ENCODE data around the gene LAMA4. TPM values are rescaled to one million over a fixed set of nuclear protein-coding genes. Genes with fewer than 3 reads are reported as not detected.

LAMA4 gene
- total RNA-seq, 1 donor from 2014 or later: 46.4 TPM

GRCh38 chr6:112296694-112297093, 42.3 kb upstream of the LAMA4 start:
- Mint-ChIP-seq H3K4me3 (no peak overlapping the region), H3K27ac (no peak overlapping the region), H3K4me1 (peaks cover 10% of the 10 kb centered on the region), H3K9me3 (no peaks in the 10 kb centered on the region), H3K36me3 (no peaks in the 10 kb centered on the region), H3K27me3 (ENCODE audit: low read depth) (no peaks in the 10 kb centered on the region)
- TF ChIP-seq, protein P1, sequence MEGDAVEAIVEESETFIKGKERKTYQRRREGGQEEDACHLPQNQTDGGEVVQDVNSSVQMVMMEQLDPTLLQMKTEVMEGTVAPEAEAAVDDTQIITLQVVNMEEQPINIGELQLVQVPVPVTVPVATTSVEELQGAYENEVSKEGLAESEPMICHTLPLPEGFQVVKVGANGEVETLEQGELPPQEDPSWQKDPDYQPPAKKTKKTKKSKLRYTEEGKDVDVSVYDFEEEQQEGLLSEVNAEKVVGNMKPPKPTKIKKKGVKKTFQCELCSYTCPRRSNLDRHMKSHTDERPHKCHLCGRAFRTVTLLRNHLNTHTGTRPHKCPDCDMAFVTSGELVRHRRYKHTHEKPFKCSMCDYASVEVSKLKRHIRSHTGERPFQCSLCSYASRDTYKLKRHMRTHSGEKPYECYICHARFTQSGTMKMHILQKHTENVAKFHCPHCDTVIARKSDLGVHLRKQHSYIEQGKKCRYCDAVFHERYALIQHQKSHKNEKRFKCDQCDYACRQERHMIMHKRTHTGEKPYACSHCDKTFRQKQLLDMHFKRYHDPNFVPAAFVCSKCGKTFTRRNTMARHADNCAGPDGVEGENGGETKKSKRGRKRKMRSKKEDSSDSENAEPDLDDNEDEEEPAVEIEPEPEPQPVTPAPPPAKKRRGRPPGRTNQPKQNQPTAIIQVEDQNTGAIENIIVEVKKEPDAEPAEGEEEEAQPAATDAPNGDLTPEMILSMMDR (IDR thresholded peaks at IDR 0.05; ENCODE audit: unreplicated experiment): no peak
- DNase-seq (ENCODE audit: low spot score in 2 of 2, unreplicated experiment in 2 of 2): no peak

DNA sequence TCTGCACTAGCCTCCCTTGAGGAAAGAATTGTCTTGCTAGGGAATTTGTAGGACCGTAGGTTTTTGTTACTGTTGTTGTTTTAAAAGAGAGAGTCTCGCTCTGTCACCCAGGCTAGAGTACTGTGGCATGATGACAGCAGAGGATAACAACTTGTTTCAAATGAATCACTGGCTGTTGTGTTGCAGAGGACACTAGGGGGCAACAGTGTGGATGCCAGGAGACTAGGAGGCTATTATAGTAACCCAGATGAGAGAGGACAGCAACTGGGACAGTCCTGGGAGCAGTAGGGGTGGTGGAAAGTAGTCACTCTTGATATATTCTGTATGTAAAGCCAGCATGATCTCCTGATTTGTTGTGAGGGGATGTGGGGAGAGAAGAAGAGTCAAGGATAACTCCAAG, 41.8 kb upstream of the LAMA4 start:
- DNase-seq (ENCODE audit: low spot score in 2 of 2, unreplicated experiment in 2 of 2): no peak

GRCh38 chr6:112291161-112291762, 36.9 kb upstream of the LAMA4 start:
- H3K4me1 Mint-ChIP-seq: peaks cover 16% of the 10 kb centered on the region
- H3K9me3 Mint-ChIP-seq: no peaks in the 10 kb centered on the region
- no peak overlapping the region for H3K4me3 Mint-ChIP-seq
- H3K27me3 Mint-ChIP-seq (ENCODE audit: low read depth): no peaks in the 10 kb centered on the region
- H3K36me3 Mint-ChIP-seq: no peaks in the 10 kb centered on the region
- no peak for DNase-seq (ENCODE audit: low spot score in 2 of 2, unreplicated experiment in 2 of 2)
- H3K27ac Mint-ChIP-seq: no peak overlapping the region
- TF ChIP-seq, protein P1 (IDR thresholded peaks at IDR 0.05; ENCODE audit: unreplicated experiment): no peak

More for the DNA sequence above, 41.8 kb upstream of the LAMA4 start:
- H3K9me3 Mint-ChIP-seq: no peaks in the 10 kb centered on the region
- no peaks in the 10 kb centered on the region for H3K27me3 Mint-ChIP-seq (ENCODE audit: low read depth)
- H3K27ac Mint-ChIP-seq: no peak overlapping the region
- no peak overlapping the region for H3K4me3 Mint-ChIP-seq
- H3K36me3 Mint-ChIP-seq: no peaks in the 10 kb centered on the region
- peaks cover 10% of the 10 kb centered on the region for H3K4me1 Mint-ChIP-seq
- TF ChIP-seq, protein P1 (IDR thresholded peaks at IDR 0.05; ENCODE audit: unreplicated experiment): no peak

DNA sequence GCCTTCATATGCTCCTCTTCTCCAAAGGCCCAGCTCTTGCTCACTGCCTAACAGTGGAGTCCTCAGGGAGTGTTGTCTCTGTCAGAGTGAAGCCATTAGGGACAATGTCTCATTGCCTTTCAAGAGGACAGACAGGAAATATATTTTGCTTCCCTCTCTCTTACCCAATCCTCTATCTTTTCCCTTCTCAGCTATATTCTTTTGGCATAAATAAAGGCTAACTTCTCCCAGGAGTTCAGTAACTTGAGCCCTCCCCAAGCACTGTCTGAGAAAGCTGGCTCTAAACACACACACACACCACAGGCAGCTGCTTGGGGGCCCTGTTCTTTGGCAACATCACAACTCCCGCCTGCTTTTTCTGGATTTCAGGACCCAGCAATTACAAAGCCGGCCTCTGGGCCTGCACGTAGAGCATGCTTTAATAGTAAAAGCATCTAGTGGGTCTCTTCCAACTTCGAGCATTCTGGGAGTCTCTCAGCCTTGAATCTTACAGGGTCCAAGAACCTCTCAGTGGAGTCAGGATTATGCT, 34.7 kb upstream of the LAMA4 start:
- Mint-ChIP-seq H3K4me1 (peaks cover 20% of the 10 kb centered on the region), H3K4me3 (no peak overlapping the region), H3K36me3 (peaks cover 2% of the 10 kb centered on the region), H3K9me3 (peaks cover 2% of the 10 kb centered on the region), H3K27me3 (ENCODE audit: low read depth) (no peaks in the 10 kb centered on the region), H3K27ac (peak overlapping the region; percentile 92)
- TF ChIP-seq, protein P1 (IDR thresholded peaks at IDR 0.05; ENCODE audit: unreplicated experiment): no peak
- peak in 1 of 2 experiments; percentile 40 for DNase-seq (ENCODE audit: low spot score in 2 of 2, unreplicated experiment in 2 of 2)

DNA sequence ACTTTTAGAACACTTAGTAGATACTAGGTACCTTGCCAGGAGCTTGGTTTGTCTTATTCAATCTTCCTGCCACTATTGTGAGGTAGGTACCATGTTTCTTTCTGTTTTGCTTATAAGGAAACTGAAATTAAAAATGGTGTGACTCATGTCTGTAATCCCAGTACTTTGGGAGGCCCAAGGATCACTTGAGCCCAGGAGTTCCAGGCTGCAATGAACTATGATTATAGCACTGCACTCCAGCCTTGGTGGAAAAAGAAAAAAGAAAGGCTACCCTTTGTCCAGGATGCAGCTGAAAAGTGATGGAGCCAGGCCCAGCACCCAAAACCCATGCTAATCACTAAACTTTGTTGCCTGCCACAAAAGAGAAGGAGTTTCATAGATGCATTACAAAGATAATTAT, 34.1 kb upstream of the LAMA4 start:
- Mint-ChIP-seq H3K27ac (no peak overlapping the region), H3K9me3 (peaks cover 9% of the 10 kb centered on the region)

More for the DNA sequence above, 34.1 kb upstream of the LAMA4 start:
- no peak for DNase-seq (ENCODE audit: low spot score in 2 of 2, unreplicated experiment in 2 of 2)
- peaks cover 21% of the 10 kb centered on the region for H3K4me1 Mint-ChIP-seq
- H3K4me3 Mint-ChIP-seq: no peak overlapping the region
- TF ChIP-seq, protein P1 (IDR thresholded peaks at IDR 0.05; ENCODE audit: unreplicated experiment): no peak
- H3K27me3 Mint-ChIP-seq (ENCODE audit: low read depth): no peaks in the 10 kb centered on the region
- peaks cover 4% of the 10 kb centered on the region for H3K36me3 Mint-ChIP-seq

All from mesothelial cell of epicardium (in vitro differentiated cells).